K562 (cell line): ENCODE measurements around the gene UVRAG. TPM values are rescaled to one million over a fixed set of nuclear protein-coding genes. Genes with fewer than 3 reads are reported as not detected.

Experiments used
- ATAC-seq: fragments of 200-7000 bp; cut with Tn5 transposase; 3 replicates; pipeline ENCODE4 v1.9.1; 2020; ENCODE audit warnings: moderate library complexity
- BruUV-seq: library from RNA; stranded (reverse); fragments of 400-500 nt; replicated peaks from 2 replicates; lab custom pipeline; 2021; lab: Mats Ljungman, UMichigan
- CTCF ChIA-PET: fragments of 300-600 bp; formaldehyde crosslinking; extraction: SDS; loops from one replicate; lab custom pipeline; 2021; ENCODE audit warnings: low intra/inter-chr PET ratio; lab: Yijun Ruan, JAX
- POLR2A ChIA-PET: fragments of 300-600, 350-650 bp; sonication (Branson Sonifier 250); formaldehyde crosslinking; extraction: SDS; loops from one replicate; lab custom pipeline; 2021; ENCODE audit warnings: antibody characterized with exemption, inconsistent platforms; lab: Yijun Ruan, JAX
- DNase-seq, 4 experiments: peaks; one replicate each; pipeline versions ENCODE4 v3.0.0 to v3.0.0-alpha.2; 2011 to 2018; ENCODE audit warnings: low spot score in 3 of 4, mixed read lengths in 3 of 4; ENCODE audit errors: extremely low read depth in 1 of 4
- FAIRE-seq: peaks from 2 replicates; lab custom pipeline; 2011; peaks lifted over from hg19 to GRCh38; lab: Jason Lieb, UNC
- H2AFZ ChIP-seq: 2 replicates; pipeline ENCODE4 v1.6.0; 2011; ENCODE audit warnings: low read depth, low read length, control low read depth, inconsistent platforms
- H3K27ac ChIP-seq: fragments of 200-600 bp; 3 replicates; pipeline ENCODE4 v1.8.0; 2011; ENCODE audit warnings: low read depth, mild to moderate bottlenecking, control low read depth, inconsistent platforms, low read length, moderate library complexity, mixed read lengths; ENCODE audit errors: extremely low read depth
- H3K27me3 ChIP-seq, 2 experiments: fragments of 300-600 bp in 1 of 2; 2 replicates in 1 of 2; 3 replicates in 1 of 2; pipeline versions ENCODE4 v1.6.0 to v1.8.0; 2011; ENCODE audit warnings: inconsistent platforms in 2 of 2, low read length in 2 of 2, mild to moderate bottlenecking in 1 of 2, mixed read lengths in 1 of 2, moderate library complexity in 1 of 2; ENCODE audit not compliant: control insufficient read depth in 2 of 2, insufficient read depth in 2 of 2
- H3K36me3 ChIP-seq: fragments of 300-600 bp; 3 replicates; pipeline ENCODE4 v1.8.0; 2011; ENCODE audit warnings: mild to moderate bottlenecking, low read length, inconsistent platforms; ENCODE audit not compliant: control insufficient read depth, insufficient read depth
- H3K4me1 ChIP-seq, 2 experiments: fragments of 200-600 bp in 1 of 2; replicated peaks in 1 of 2; 2 replicates in 1 of 2; 3 replicates in 1 of 2; pipeline versions ENCODE4 v1.5.1 to v1.8.0; 2011; ENCODE audit warnings: inconsistent platforms in 2 of 2, low read length in 2 of 2, mild to moderate bottlenecking in 1 of 2, mixed read lengths in 1 of 2, moderate library complexity in 1 of 2; ENCODE audit not compliant: control insufficient read depth in 2 of 2, insufficient read depth in 2 of 2
- H3K4me2 ChIP-seq: 2 replicates; pipeline ENCODE4 v1.6.1; 2011; ENCODE audit warnings: low read length, control low read depth, inconsistent platforms, mixed read lengths; ENCODE audit not compliant: insufficient read depth
- H3K4me3 ChIP-seq: fragments of 200-600 bp; sonication (generic), shearing (Covaris generic); 2 replicates; pipeline ENCODE4 v1.5.1; 2016; ENCODE audit warnings: control low read depth, inconsistent platforms
- H3K79me2 ChIP-seq: fragments of 200-600 bp; 3 replicates; pipeline ENCODE4 v1.8.0; 2011; ENCODE audit warnings: low read length, inconsistent platforms; ENCODE audit not compliant: control insufficient read depth, insufficient read depth
- H3K9ac ChIP-seq, 2 experiments: 2 replicates each; pipeline versions ENCODE4 v1.6.0 to v1.6.1; 2011; ENCODE audit warnings: low read depth in 2 of 2, low read length in 2 of 2, control low read depth in 1 of 2, inconsistent platforms in 1 of 2, mild to moderate bottlenecking in 1 of 2, mixed read lengths in 1 of 2; ENCODE audit not compliant: insufficient read depth in 1 of 2
- H3K9me1 ChIP-seq: one replicate; pipeline ENCODE4 v1.6.0; 2011; ENCODE audit warnings: inconsistent platforms, mild to moderate bottlenecking, low read length, moderate library complexity; ENCODE audit not compliant: control insufficient read depth, insufficient read depth
- H3K9me3 ChIP-seq: replicated peaks from 2 replicates; pipeline ENCODE4 v1.5.1; 2011; ENCODE audit warnings: low read depth, low read length, inconsistent platforms; ENCODE audit not compliant: control insufficient read depth, insufficient read depth
- H4K20me1 ChIP-seq: replicated peaks from 2 replicates; pipeline ENCODE4 v1.6.1; 2011; ENCODE audit warnings: low read length, inconsistent platforms, mixed read lengths; ENCODE audit not compliant: control insufficient read depth, insufficient read depth
- DIDO1 ChIP-seq: fragments of 450-650 bp; IDR thresholded peaks from 2 replicates; pipeline ENCODE4 v1.6.1; 2016; ENCODE audit warnings: low read depth, missing biosample characterization, missing genetic modification characterization
- DPF2 ChIP-seq: fragments of 450-650 bp; IDR thresholded peaks from 2 replicates; pipeline ENCODE4 v1.6.1; 2016
- EP400 ChIP-seq: fragments of 450-650 bp; IDR thresholded peaks from 2 replicates; pipeline ENCODE4 v1.6.1; 2017; ENCODE audit warnings: antibody characterized with exemption, mild to moderate bottlenecking, moderate library complexity
- JUND ChIP-seq, 2 experiments: IDR thresholded peaks; 2 replicates in 1 of 2; 3 replicates in 1 of 2; pipeline ENCODE4 v1.6.1; 2011; ENCODE audit warnings: borderline replicate concordance in 2 of 2, low read depth in 2 of 2, low read length in 2 of 2, improper control_type of control experiment in 1 of 2, missing biosample characterization in 1 of 2, missing genetic modification characterization in 1 of 2, missing genetic modification reagents in 1 of 2
- REST ChIP-seq, 2 experiments: fragments of 450-650 bp; formaldehyde crosslinking in 1 of 2; IDR thresholded peaks; 2 replicates each; pipeline versions ENCODE4 v1.4.0 to v1.6.1; 2014 to 2020; ENCODE audit warnings: mild to moderate bottlenecking in 2 of 2, borderline replicate concordance in 1 of 2, low read depth in 1 of 2
- SRSF9 ChIP-seq: fragments of 200-400 bp; formaldehyde crosslinking; IDR thresholded peaks from 2 replicates; pipeline ENCODE4 v1.6.1; 2017; ENCODE audit warnings: low read depth, low read length, borderline replicate concordance
- THRA ChIP-seq: fragments of 450-650 bp; IDR thresholded peaks from 2 replicates; pipeline ENCODE4 v1.6.1; 2017; ENCODE audit warnings: mild to moderate bottlenecking, moderate library complexity
- ZNF140 ChIP-seq: fragments of 250-450 bp; sonication (Bioruptor Pico); IDR thresholded peaks from 2 replicates; pipeline ENCODE4 v1.8.0; 2021; ENCODE audit warnings: moderate library complexity, mild to moderate bottlenecking, inconsistent platforms
- WGBS: fragments of 100-300 bp; shearing (Covaris generic); methylation state at CpG from one replicate; pipeline ENCODE4 v1.1.6; 2016; ENCODE audit warnings: low coverage, mixed read lengths; ENCODE audit not compliant: insufficient coverage; ENCODE audit errors: missing lambda C conversion rate; 5-methylcytosine and 5-hydroxymethylcytosine counted together
- in situ Hi-C: fragments of 300-500 bp; cut with MboI; formaldehyde crosslinking; loops from 4 replicates; pipeline ENCODE4 v1.15.0; 2018; ENCODE audit warnings: inconsistent platforms, mixed read lengths
- intact Hi-C: fragments of 100-400 bp; cut with micrococcal nuclease; formaldehyde crosslinking; loops from 2 replicates; pipeline ENCODE4 v1.14.2; 2022
- polyA plus RNA-seq, 8 experiments: library from polyadenylated mRNA; depleted of rRNA in 4 of 8; stranded (reverse) in 5 of 8; unstranded in 3 of 8; fragments of >200 nt; fragmentation: Nextera tagmentation in 2 of 8; fragmentation: Illumina TruSeq in 1 of 8; extraction: Ambion mirVana in 2 of 8; extraction: Trizol in 1 of 8; gene quantifications; 2 replicates each; pipeline versions ENCODE4 v1.2.1 to v1.2.3, GENCODE V29; 2011 to 2014; ENCODE audit warnings: inconsistent platforms in 1 of 8, missing spikeins in 1 of 8
- total RNA-seq, 7 experiments: library from RNA; depleted of rRNA in 6 of 7; stranded (reverse); fragments of >200 nt in 6 of 7; fragmentation: Illumina TruSeq in 2 of 7; extraction: Trizol in 2 of 7; gene quantifications; 2 replicates each; pipeline versions ENCODE4 v1.2.1 to v1.2.3, GENCODE V29; 2011 to 2021; ENCODE audit warnings: low replicate concordance in 1 of 7

UVRAG gene
- total and polyA plus RNA-seq, 9 of the 15 experiments (the other 6 are each of a cell fraction or from before 2014, with no cell fraction given) = 3.1 to 17.8 (median 12.4) TPM

- H4K20me1 ChIP-seq = no peaks in the 10 kb centered on the region
- no peaks in the 10 kb centered on the region for H3K9me3 ChIP-seq
- ATAC-seq (peak; percentile 33; the same call in 1 of the 3 replicates), FAIRE-seq (peak; percentile 46), DNase-seq (peak in 2 of 4 experiments; percentile 22 to 26)
- intact Hi-C loops (no loop called here), in situ Hi-C loops (no loop called here)
- peaks cover 15 to 20% of the 10 kb centered on the region in 2 experiments for H3K4me1 ChIP-seq
- H3K9ac ChIP-seq = peak overlapping the region in 1 of 2 experiments; percentile 53; a peak in 1 of 4 replicates
- H2AFZ ChIP-seq = peak overlapping the region; percentile 26; the same call in 1 of the 2 replicates
- ChIA-PET POLR2A (interaction anchor here (0.6 to 0.7 kb wide), 2 partner anchors 370 to 775 kb away, joined by 3 read pairs; no protein-coding TSS in a partner anchor), CTCF (no interaction called here)
- WGBS = 28% methylated on average over 5 of the region's 5 CpGs
- H3K4me3 ChIP-seq = no peak overlapping the region
- no peaks in the 10 kb centered on the region for H3K9me1 ChIP-seq
- peaks cover 7 to 10% of the 10 kb centered on the region in 2 experiments; a peak in 4 of 5 replicates for H3K27me3 ChIP-seq
- peak overlapping the region; percentile 9; the same call in 1 of the 2 replicates for H3K4me2 ChIP-seq
- H3K27ac ChIP-seq = no peak overlapping the region
- H3K79me2 ChIP-seq = no peaks in the 10 kb centered on the region
- H3K36me3 ChIP-seq = no peaks in the 10 kb centered on the region
- no TSS peak for BruUV-seq
- TF ChIP-seq SRSF9 (no peak), DPF2 (0 out of 2 replicates have a peak, but pooled peaks have one; percentile 41), REST (IDR thresholded peaks at IDR 0.05; ENCODE audit: borderline replicate concordance) (no peak), REST (CRISPR knock-in tag; IDR thresholded peaks at IDR 0.05; ENCODE audit: low read depth) (no peak), THRA (no peak), DIDO1 (tag) (no peak), ZNF140 (CRISPR knock-in tag) (no peak), JUND (IDR thresholded peaks at IDR 0.05; ENCODE audit: borderline replicate concordance, low read depth, low read length) (no peak), JUND (tag; IDR thresholded peaks at IDR 0.05; ENCODE audit: borderline replicate concordance, low read depth, low read length) (peak; percentile 36; the same call in 1 of the 3 replicates), EP400 (no peak)
These were observed 41.2 kb upstream of the UVRAG start for GRCh38 chr11:75773595-75774353.
